OCI-LY7 (cell line): Measurements from ENCODE around the gene SLC22A13. TPM values are rescaled to one million over a fixed set of nuclear protein-coding genes. Genes with fewer than 3 reads are reported as not detected.

Source experiments
- BruUV-seq: library from RNA; stranded (reverse); fragments of 400-500 nt; replicated peaks from 2 replicates; lab custom pipeline; 2021; lab: Mats Ljungman, UMichigan
- CTCF ChIA-PET: fragments of 300-600 bp; sonication (Branson Sonifier 250); formaldehyde crosslinking; loops from one replicate; lab custom pipeline; 2022; ENCODE audit warnings: antibody characterized with exemption; ENCODE audit not compliant: unreplicated experiment; lab: Charles Lee
- POLR2A ChIA-PET: fragments of 300-600 bp; sonication (Branson Sonifier 250); formaldehyde crosslinking; loops from one replicate; lab custom pipeline; 2022; ENCODE audit warnings: antibody characterized with exemption; lab: Charles Lee
- DNase-seq: peaks from one replicate; pipeline ENCODE4 v3.0.0-alpha.2; 2015; ENCODE audit warnings: low spot score
- H2AFZ ChIP-seq: fragments of 200-600 bp; sonication (generic), shearing (Covaris generic); 2 replicates; pipeline ENCODE4 v1.6.1; 2014; ENCODE audit warnings: mild to moderate bottlenecking, antibody characterized with exemption, low read length, moderate library complexity
- H3K27ac ChIP-seq: fragments of 200-600 bp; sonication (generic); 2 replicates; pipeline ENCODE4 v1.5.1; 2014; ENCODE audit warnings: mixed run types, low read depth, mild to moderate bottlenecking, moderate library complexity, low read length, inconsistent platforms; ENCODE audit not compliant: poor library complexity, severe bottlenecking
- H3K36me3 ChIP-seq: fragments of 200-600 bp; sonication (generic); 2 replicates; pipeline ENCODE4 v1.6.1; 2014; ENCODE audit warnings: mild to moderate bottlenecking, antibody characterized with exemption, low read length, moderate library complexity, mixed read lengths; ENCODE audit not compliant: insufficient read depth
- H3K4me1 ChIP-seq: fragments of 200-600 bp; sonication (generic); 2 replicates; pipeline ENCODE4 v1.5.1; 2014; ENCODE audit warnings: mild to moderate bottlenecking, low read length; ENCODE audit not compliant: insufficient read depth, poor library complexity, severe bottlenecking
- H3K4me2 ChIP-seq: fragments of 200-600 bp; sonication (generic); 2 replicates; pipeline ENCODE4 v1.6.1; 2014; ENCODE audit warnings: mild to moderate bottlenecking, low read length
- H3K4me3 ChIP-seq: fragments of 200-600 bp; sonication (generic); 2 replicates; pipeline ENCODE4 v1.5.1; 2014; ENCODE audit warnings: mild to moderate bottlenecking, low read depth, low read length; ENCODE audit not compliant: poor library complexity, severe bottlenecking
- H3K79me2 ChIP-seq: fragments of 200-600 bp; sonication (generic); 2 replicates; pipeline ENCODE4 v1.6.1; 2016; ENCODE audit warnings: low read depth, mild to moderate bottlenecking, low read length, moderate library complexity, mixed read lengths; ENCODE audit not compliant: insufficient read depth
- H3K9me2 ChIP-seq: fragments of 200-600 bp; sonication (generic); 2 replicates; pipeline ENCODE4 v1.6.1; 2016; ENCODE audit warnings: mild to moderate bottlenecking, low read length, mixed read lengths; ENCODE audit not compliant: insufficient read depth
- H3K9me3 ChIP-seq: fragments of 200-600 bp; sonication (generic); 2 replicates; pipeline ENCODE4 v1.6.1; 2014; ENCODE audit warnings: mild to moderate bottlenecking, mixed run types, low read length, mixed read lengths
- H4K20me1 ChIP-seq: fragments of 200-600 bp; sonication (generic); 2 replicates; pipeline ENCODE4 v1.6.1; 2014; ENCODE audit warnings: mild to moderate bottlenecking, antibody characterized with exemption, low read length, moderate library complexity, mixed read lengths; ENCODE audit not compliant: insufficient read depth
- EZH2phosphoT487 ChIP-seq: fragments of 200-600 bp; sonication (generic); IDR thresholded peaks from 2 replicates; pipeline ENCODE4 v1.6.1; 2018; ENCODE audit warnings: low read depth, borderline replicate concordance, mild to moderate bottlenecking, mixed run types, antibody characterized with exemption, low read length, moderate library complexity, mixed read lengths
- intact Hi-C: fragments of 100-400 bp; cut with micrococcal nuclease; formaldehyde crosslinking; loops from one replicate; pipeline ENCODE4 v1.10.0; 2022; ENCODE audit not compliant: unreplicated experiment
- total RNA-seq, 2 experiments: library from RNA; depleted of rRNA in 1 of 2; stranded (reverse); fragments of >200 nt in 1 of 2; shearing (Covaris generic) in 1 of 2; gene quantifications; 2 replicates each; pipeline ENCODE4 v1.2.3, GENCODE V29; 2014 to 2022
- TF ChIP-seq, protein P1 (sequence below): fragments of 200-600 bp; sonication (generic); conservative IDR thresholded peaks from 2 replicates; pipeline ENCODE4 v1.5.1; 2014; ENCODE audit warnings: mild to moderate bottlenecking, antibody characterized with exemption, low read length, moderate library complexity, mixed read lengths

The SLC22A13 gene
- total RNA-seq, 2 experiments from 2014 or later = 0.13 to 0.27 TPM

DNA sequence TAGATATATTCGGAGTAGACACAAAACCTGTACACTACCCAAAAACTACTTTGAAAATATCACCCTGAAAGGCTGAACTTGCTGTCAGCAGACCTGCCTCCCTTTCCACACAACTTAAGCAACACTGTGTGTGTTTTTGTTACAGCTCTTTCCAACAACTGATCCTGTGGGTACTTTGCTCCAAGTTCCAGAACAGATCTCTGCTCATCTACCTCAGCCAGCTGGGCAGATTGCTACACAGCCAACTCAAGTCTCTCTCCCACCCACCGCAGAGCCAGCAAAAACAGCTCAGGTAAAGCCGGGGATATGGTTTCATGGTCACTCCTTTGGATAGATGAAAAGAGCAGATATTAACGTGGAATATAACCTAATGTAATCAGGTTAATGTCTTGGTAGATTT is 19.7 kb upstream of the SLC22A13 start:
- POLR2A ChIA-PET = no interaction called here
- no peaks in the 10 kb centered on the region for H3K9me3 ChIP-seq
- CTCF ChIA-PET = no interaction called here
- no peaks in the 10 kb centered on the region for H3K4me1 ChIP-seq
- H4K20me1 ChIP-seq = no peaks in the 10 kb centered on the region
- H3K27ac ChIP-seq = no peak overlapping the region
- H3K4me3 ChIP-seq = no peak overlapping the region
- H3K4me2 ChIP-seq = no peak overlapping the region
- intact Hi-C loops = no loop called here
- no peak overlapping the region for H2AFZ ChIP-seq
- BruUV-seq = no TSS peak
- TF ChIP-seq, protein P1, sequence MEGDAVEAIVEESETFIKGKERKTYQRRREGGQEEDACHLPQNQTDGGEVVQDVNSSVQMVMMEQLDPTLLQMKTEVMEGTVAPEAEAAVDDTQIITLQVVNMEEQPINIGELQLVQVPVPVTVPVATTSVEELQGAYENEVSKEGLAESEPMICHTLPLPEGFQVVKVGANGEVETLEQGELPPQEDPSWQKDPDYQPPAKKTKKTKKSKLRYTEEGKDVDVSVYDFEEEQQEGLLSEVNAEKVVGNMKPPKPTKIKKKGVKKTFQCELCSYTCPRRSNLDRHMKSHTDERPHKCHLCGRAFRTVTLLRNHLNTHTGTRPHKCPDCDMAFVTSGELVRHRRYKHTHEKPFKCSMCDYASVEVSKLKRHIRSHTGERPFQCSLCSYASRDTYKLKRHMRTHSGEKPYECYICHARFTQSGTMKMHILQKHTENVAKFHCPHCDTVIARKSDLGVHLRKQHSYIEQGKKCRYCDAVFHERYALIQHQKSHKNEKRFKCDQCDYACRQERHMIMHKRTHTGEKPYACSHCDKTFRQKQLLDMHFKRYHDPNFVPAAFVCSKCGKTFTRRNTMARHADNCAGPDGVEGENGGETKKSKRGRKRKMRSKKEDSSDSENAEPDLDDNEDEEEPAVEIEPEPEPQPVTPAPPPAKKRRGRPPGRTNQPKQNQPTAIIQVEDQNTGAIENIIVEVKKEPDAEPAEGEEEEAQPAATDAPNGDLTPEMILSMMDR = no peak
- no peak for TF ChIP-seq EZH2phosphoT487
- peaks cover 76% of the 10 kb centered on the region; the same call in 1 of the 2 replicates for H3K36me3 ChIP-seq
- no peaks in the 10 kb centered on the region for H3K9me2 ChIP-seq
- H3K79me2 ChIP-seq = no peaks in the 10 kb centered on the region
- DNase-seq = no peak

DNA sequence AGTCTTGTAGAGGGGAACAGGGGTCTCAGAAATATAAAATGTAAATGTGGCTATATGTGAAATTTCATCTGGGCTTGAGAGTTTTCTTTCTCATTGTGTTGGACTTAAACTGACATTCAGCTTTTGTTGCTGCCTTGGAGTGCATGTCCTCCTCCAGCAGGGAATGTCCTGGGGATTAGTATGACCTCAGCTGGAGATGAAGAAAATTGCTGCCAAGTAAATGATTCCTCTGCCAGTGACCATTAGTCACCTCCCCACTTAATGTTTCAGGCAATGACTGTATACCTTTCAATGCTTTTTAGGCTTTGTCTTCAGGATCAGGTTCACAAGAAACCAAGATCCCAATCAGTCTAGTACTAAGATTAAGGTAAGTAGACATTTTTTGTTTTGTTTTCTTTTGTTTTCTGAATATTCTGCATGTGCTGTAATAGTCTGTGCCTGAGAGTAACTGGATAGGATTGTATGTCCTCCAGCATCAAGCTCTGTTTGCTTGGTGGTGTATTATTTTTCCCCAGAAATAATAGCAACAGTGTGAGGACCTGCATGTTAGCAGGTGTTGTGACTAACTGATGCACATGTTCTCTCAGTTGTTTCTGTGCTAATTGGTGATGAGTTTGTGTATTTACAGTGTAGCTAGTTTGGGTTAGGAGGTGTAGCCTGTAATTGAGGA is 18.1 kb upstream of the SLC22A13 start:
- Histone ChIP-seq H3K9me3 (no peaks in the 10 kb centered on the region), H3K4me3 (no peak overlapping the region), H2AFZ (no peak overlapping the region), H3K79me2 (no peaks in the 10 kb centered on the region), H4K20me1 (no peaks in the 10 kb centered on the region), H3K36me3 (peaks cover 80% of the 10 kb centered on the region), H3K4me2 (no peak overlapping the region), H3K9me2 (no peaks in the 10 kb centered on the region), H3K27ac (no peak overlapping the region), H3K4me1 (no peaks in the 10 kb centered on the region)
- intact Hi-C loops = no loop called here
- CTCF ChIA-PET = no interaction called here
- POLR2A ChIA-PET = interaction anchor here (1.4 kb wide), 1 partner anchor 10 kb away, joined by 3 read pairs; no protein-coding TSS in a partner anchor
- BruUV-seq = no TSS peak
- TF ChIP-seq, protein P1 = no peak
- TF ChIP-seq EZH2phosphoT487 = no peak
- no peak for DNase-seq

DNA sequence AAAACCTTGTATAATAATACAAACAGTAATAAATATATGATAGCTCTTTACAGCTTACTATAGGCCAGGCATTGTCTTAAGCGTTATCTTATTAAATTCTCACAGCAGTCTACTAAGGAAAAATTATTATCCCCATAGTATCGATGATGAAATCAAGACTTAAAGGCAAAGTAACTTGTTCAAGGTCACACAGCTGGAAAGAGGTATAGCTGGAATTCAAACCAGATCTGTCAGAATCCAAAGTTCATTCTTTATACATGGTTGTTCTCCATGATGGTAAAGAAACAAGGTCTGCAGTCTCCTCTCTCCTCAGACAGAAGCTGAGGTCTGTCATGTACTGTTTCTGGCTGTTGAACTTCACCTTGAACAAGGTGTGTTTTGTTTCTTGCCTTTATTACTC is 15.4 kb upstream of the SLC22A13 start:
- Histone ChIP-seq H3K4me3 (no peak overlapping the region), H3K9me3 (no peaks in the 10 kb centered on the region), H3K4me2 (no peak overlapping the region), H3K36me3 (peaks cover 95% of the 10 kb centered on the region), H4K20me1 (no peaks in the 10 kb centered on the region), H3K9me2 (no peaks in the 10 kb centered on the region), H3K4me1 (no peaks in the 10 kb centered on the region), H3K79me2 (no peaks in the 10 kb centered on the region), H3K27ac (no peak overlapping the region), H2AFZ (no peak overlapping the region)
- ChIA-PET POLR2A (interaction anchor here (0.8 kb wide), 1 partner anchor 10 kb away, joined by 3 read pairs; no protein-coding TSS in a partner anchor), CTCF (no interaction called here)
- intact Hi-C loops = no loop called here
- BruUV-seq = no TSS peak
- no peak for DNase-seq
- TF ChIP-seq, protein P1 = no peak
- no peak for TF ChIP-seq EZH2phosphoT487
